Lower leg skin (tissue), 3 donors: ENCODE results near the gene HDGFL2.

Experiments
- CTCF ChIP-seq, 3 donors: fragments of 450-650 bp; IDR thresholded peaks; one replicate each; pipeline ENCODE4 v1.5.1; 2016; ENCODE audit warnings: antibody characterized with exemption in 3 of 3, mild to moderate bottlenecking in 3 of 3, moderate library complexity in 2 of 3
- POLR2A ChIP-seq, 2 donors: fragments of 450-650 bp; IDR thresholded peaks; one replicate each; pipeline ENCODE4 v1.6.1; 2016 to 2017; ENCODE audit warnings: antibody characterized with exemption in 2 of 2, mild to moderate bottlenecking in 1 of 2, moderate library complexity in 1 of 2

GRCh38 chr19:4448147-4448985, 23.7 kb upstream of the HDGFL2 start:
- TF ChIP-seq CTCF (IDR thresholded peaks at IDR 0.05) (no peak), POLR2A (IDR thresholded peaks at IDR 0.05) (no peak)
